K562 (cell line): ENCODE measurements around the gene RITA1. TPM values are rescaled to one million over a fixed set of nuclear protein-coding genes. Genes with fewer than 3 reads are reported as not detected.

Experiments used
- ATAC-seq: fragments of 200-7000 bp; cut with Tn5 transposase; 3 replicates; pipeline ENCODE4 v1.9.1; 2020; ENCODE audit warnings: moderate library complexity
- BruUV-seq: library from RNA; stranded (reverse); fragments of 400-500 nt; replicated peaks from 2 replicates; lab custom pipeline; 2021; lab: Mats Ljungman, UMichigan
- CTCF ChIA-PET: fragments of 300-600 bp; formaldehyde crosslinking; extraction: SDS; loops from one replicate; lab custom pipeline; 2021; ENCODE audit warnings: low intra/inter-chr PET ratio; lab: Yijun Ruan, JAX
- POLR2A ChIA-PET: fragments of 300-600, 350-650 bp; sonication (Branson Sonifier 250); formaldehyde crosslinking; extraction: SDS; loops from one replicate; lab custom pipeline; 2021; ENCODE audit warnings: antibody characterized with exemption, inconsistent platforms; lab: Yijun Ruan, JAX
- DNase-seq, 4 experiments: peaks; one replicate each; pipeline versions ENCODE4 v3.0.0 to v3.0.0-alpha.2; 2011 to 2018; ENCODE audit warnings: low spot score in 3 of 4, mixed read lengths in 3 of 4; ENCODE audit errors: extremely low read depth in 1 of 4
- FAIRE-seq: peaks from 2 replicates; lab custom pipeline; 2011; peaks lifted over from hg19 to GRCh38; lab: Jason Lieb, UNC
- H2AFZ ChIP-seq: 2 replicates; pipeline ENCODE4 v1.6.0; 2011; ENCODE audit warnings: low read depth, low read length, control low read depth, inconsistent platforms
- H3K27ac ChIP-seq: fragments of 200-600 bp; 3 replicates; pipeline ENCODE4 v1.8.0; 2011; ENCODE audit warnings: low read depth, mild to moderate bottlenecking, control low read depth, inconsistent platforms, low read length, moderate library complexity, mixed read lengths; ENCODE audit errors: extremely low read depth
- H3K27me3 ChIP-seq, 2 experiments: fragments of 300-600 bp in 1 of 2; 2 replicates in 1 of 2; 3 replicates in 1 of 2; pipeline versions ENCODE4 v1.6.0 to v1.8.0; 2011; ENCODE audit warnings: inconsistent platforms in 2 of 2, low read length in 2 of 2, mild to moderate bottlenecking in 1 of 2, mixed read lengths in 1 of 2, moderate library complexity in 1 of 2; ENCODE audit not compliant: control insufficient read depth in 2 of 2, insufficient read depth in 2 of 2
- H3K36me3 ChIP-seq: fragments of 300-600 bp; 3 replicates; pipeline ENCODE4 v1.8.0; 2011; ENCODE audit warnings: mild to moderate bottlenecking, low read length, inconsistent platforms; ENCODE audit not compliant: control insufficient read depth, insufficient read depth
- H3K4me1 ChIP-seq, 2 experiments: fragments of 200-600 bp in 1 of 2; replicated peaks in 1 of 2; 2 replicates in 1 of 2; 3 replicates in 1 of 2; pipeline versions ENCODE4 v1.5.1 to v1.8.0; 2011; ENCODE audit warnings: inconsistent platforms in 2 of 2, low read length in 2 of 2, mild to moderate bottlenecking in 1 of 2, mixed read lengths in 1 of 2, moderate library complexity in 1 of 2; ENCODE audit not compliant: control insufficient read depth in 2 of 2, insufficient read depth in 2 of 2
- H3K4me2 ChIP-seq: 2 replicates; pipeline ENCODE4 v1.6.1; 2011; ENCODE audit warnings: low read length, control low read depth, inconsistent platforms, mixed read lengths; ENCODE audit not compliant: insufficient read depth
- H3K4me3 ChIP-seq: fragments of 200-600 bp; sonication (generic), shearing (Covaris generic); 2 replicates; pipeline ENCODE4 v1.5.1; 2016; ENCODE audit warnings: control low read depth, inconsistent platforms
- H3K79me2 ChIP-seq: fragments of 200-600 bp; 3 replicates; pipeline ENCODE4 v1.8.0; 2011; ENCODE audit warnings: low read length, inconsistent platforms; ENCODE audit not compliant: control insufficient read depth, insufficient read depth
- H3K9ac ChIP-seq, 2 experiments: 2 replicates each; pipeline versions ENCODE4 v1.6.0 to v1.6.1; 2011; ENCODE audit warnings: low read depth in 2 of 2, low read length in 2 of 2, control low read depth in 1 of 2, inconsistent platforms in 1 of 2, mild to moderate bottlenecking in 1 of 2, mixed read lengths in 1 of 2; ENCODE audit not compliant: insufficient read depth in 1 of 2
- H3K9me1 ChIP-seq: one replicate; pipeline ENCODE4 v1.6.0; 2011; ENCODE audit warnings: inconsistent platforms, mild to moderate bottlenecking, low read length, moderate library complexity; ENCODE audit not compliant: control insufficient read depth, insufficient read depth
- H3K9me3 ChIP-seq: replicated peaks from 2 replicates; pipeline ENCODE4 v1.5.1; 2011; ENCODE audit warnings: low read depth, low read length, inconsistent platforms; ENCODE audit not compliant: control insufficient read depth, insufficient read depth
- H4K20me1 ChIP-seq: replicated peaks from 2 replicates; pipeline ENCODE4 v1.6.1; 2011; ENCODE audit warnings: low read length, inconsistent platforms, mixed read lengths; ENCODE audit not compliant: control insufficient read depth, insufficient read depth
- BCOR ChIP-seq: fragments of 450-650 bp; IDR thresholded peaks from 2 replicates; pipeline ENCODE4 v1.6.1; 2016
- GATAD2B ChIP-seq: fragments of 450-650 bp; IDR thresholded peaks from 2 replicates; pipeline ENCODE4 v1.6.1; 2017; ENCODE audit warnings: mild to moderate bottlenecking, borderline replicate concordance
- KDM4B ChIP-seq, 2 experiments: fragments of 450-650 bp in 1 of 2; sonication (generic) in 1 of 2; IDR thresholded peaks; 2 replicates each; pipeline ENCODE4 v1.6.1; 2016 to 2017; ENCODE audit warnings: borderline replicate concordance in 2 of 2, antibody characterized with exemption in 1 of 2, low read depth in 1 of 2, mild to moderate bottlenecking in 1 of 2
- NFIC ChIP-seq: fragments of 450-650 bp; IDR thresholded peaks from 2 replicates; pipeline ENCODE4 v1.6.1; 2017; ENCODE audit warnings: mild to moderate bottlenecking, inconsistent platforms
- RBM22 ChIP-seq: fragments of 200-400 bp; formaldehyde crosslinking; IDR thresholded peaks from 2 replicates; pipeline ENCODE4 v1.6.1; 2018; ENCODE audit warnings: low read length, low read depth; ENCODE audit not compliant: poor library complexity, severe bottlenecking
- XRCC4 ChIP-seq: IDR thresholded peaks from one replicate; pipeline ENCODE4 v1.6.1; 2011; ENCODE audit not compliant: insufficient read depth, insufficient read length; ENCODE audit errors: extremely low read depth
- ZFP1 ChIP-seq: fragments of 450-650 bp; formaldehyde crosslinking; IDR thresholded peaks from 2 replicates; pipeline ENCODE4 v1.4.0; 2020; ENCODE audit warnings: mild to moderate bottlenecking, mixed read lengths
- ZNF224 ChIP-seq: sonication (generic); formaldehyde crosslinking; IDR thresholded peaks from 2 replicates; pipeline ENCODE4 v1.8.0; 2022; ENCODE audit warnings: mild to moderate bottlenecking, missing genetic modification reagents
- ZNF253 ChIP-seq: fragments of 250-450 bp; sonication (Bioruptor Pico); conservative IDR thresholded peaks from 2 replicates; pipeline ENCODE4 v1.6.1; 2021; ENCODE audit warnings: mild to moderate bottlenecking
- ZNF511 ChIP-seq: sonication (generic); formaldehyde crosslinking; IDR thresholded peaks from 2 replicates; pipeline ENCODE4 v1.8.0; 2022; ENCODE audit warnings: mild to moderate bottlenecking, missing genetic modification reagents
- ZNF644 ChIP-seq: fragments of 200-800 bp; sonication (Bioruptor generic); IDR thresholded peaks from 2 replicates; pipeline ENCODE4 v1.6.1; 2016; ENCODE audit warnings: low read depth, missing genetic modification characterization, missing compliant biosample characterization
- WGBS: fragments of 100-300 bp; shearing (Covaris generic); methylation state at CpG from one replicate; pipeline ENCODE4 v1.1.6; 2016; ENCODE audit warnings: low coverage, mixed read lengths; ENCODE audit not compliant: insufficient coverage; ENCODE audit errors: missing lambda C conversion rate; 5-methylcytosine and 5-hydroxymethylcytosine counted together
- in situ Hi-C: fragments of 300-500 bp; cut with MboI; formaldehyde crosslinking; loops from 4 replicates; pipeline ENCODE4 v1.15.0; 2018; ENCODE audit warnings: inconsistent platforms, mixed read lengths
- intact Hi-C: fragments of 100-400 bp; cut with micrococcal nuclease; formaldehyde crosslinking; loops from 2 replicates; pipeline ENCODE4 v1.14.2; 2022
- polyA plus RNA-seq, 8 experiments: library from polyadenylated mRNA; depleted of rRNA in 4 of 8; stranded (reverse) in 5 of 8; unstranded in 3 of 8; fragments of >200 nt; fragmentation: Nextera tagmentation in 2 of 8; fragmentation: Illumina TruSeq in 1 of 8; extraction: Ambion mirVana in 2 of 8; extraction: Trizol in 1 of 8; gene quantifications; 2 replicates each; pipeline versions ENCODE4 v1.2.1 to v1.2.3, GENCODE V29; 2011 to 2014; ENCODE audit warnings: inconsistent platforms in 1 of 8, missing spikeins in 1 of 8
- total RNA-seq, 7 experiments: library from RNA; depleted of rRNA in 6 of 7; stranded (reverse); fragments of >200 nt in 6 of 7; fragmentation: Illumina TruSeq in 2 of 7; extraction: Trizol in 2 of 7; gene quantifications; 2 replicates each; pipeline versions ENCODE4 v1.2.1 to v1.2.3, GENCODE V29; 2011 to 2021; ENCODE audit warnings: low replicate concordance in 1 of 7

The RITA1 gene
- total and polyA plus RNA-seq, 9 of the 15 experiments (the other 6 are each of a cell fraction or from before 2014, with no cell fraction given): 2.8 to 40.4 (median 18.0) TPM

DNA sequence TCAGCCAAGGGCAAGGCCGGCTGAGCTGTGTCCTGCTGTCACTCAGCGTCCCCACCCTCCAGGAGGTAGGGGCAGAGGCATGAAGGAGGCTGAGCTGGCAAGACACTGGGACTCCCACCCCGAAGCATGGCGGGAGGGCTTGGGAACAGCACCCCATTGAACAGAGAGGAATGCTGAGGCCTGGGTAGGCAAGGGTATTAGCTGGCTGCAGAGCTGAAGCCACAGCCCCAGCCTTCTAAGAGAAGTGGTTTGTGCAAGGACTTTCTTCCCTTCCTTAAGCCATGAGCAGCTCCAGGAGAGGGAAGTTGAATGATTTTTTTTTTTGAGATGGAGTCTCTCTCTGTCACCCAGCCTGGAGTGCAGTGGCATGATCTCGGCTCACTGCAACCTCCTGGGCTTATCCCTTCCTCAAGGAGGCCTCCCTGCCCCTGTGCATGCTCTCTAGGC is 42.6 kb upstream of the RITA1 start:
- in situ Hi-C loops: no loop called here
- no TSS peak for BruUV-seq
- Histone ChIP-seq H3K9ac (no peak overlapping the region), H3K4me2 (no peak overlapping the region), H3K79me2 (no peaks in the 10 kb centered on the region), H3K36me3 (no peaks in the 10 kb centered on the region), H3K27ac (no peak overlapping the region), H2AFZ (no peak overlapping the region), H3K4me3 (no peak overlapping the region), H3K27me3 (peaks cover 0 to 4% of the 10 kb centered on the region in 2 experiments; a peak in 1 of 5 replicates), H3K9me1 (no peaks in the 10 kb centered on the region), H3K4me1 (peaks cover 0 to 5% of the 10 kb centered on the region in 2 experiments; a peak in 2 of 5 replicates), H4K20me1 (no peaks in the 10 kb centered on the region), H3K9me3 (no peaks in the 10 kb centered on the region)
- CTCF ChIA-PET: no interaction called here
- FAIRE-seq (no peak), DNase-seq (no peak), ATAC-seq (no peak)
- POLR2A ChIA-PET: interaction anchor here (0.6 kb wide), 1 partner anchor 1133 kb away, joined by 3 read pairs; no protein-coding TSS in a partner anchor
- intact Hi-C loops: no loop called here
- TF ChIP-seq ZNF511 (no peak), ZNF253 (CRISPR knock-in tag) (no peak), BCOR (peak; percentile 10; the same call in 1 of the 2 replicates)
- 26% methylated on average over 5 of the region's 5 CpGs for WGBS

GRCh38 chr12:113143959-113144358 is 41.6 kb upstream of the RITA1 start:
- in situ Hi-C loops: no loop called here
- BruUV-seq: no TSS peak

More at GRCh38 chr12:113143959-113144358, 41.6 kb upstream of the RITA1 start:
- H2AFZ ChIP-seq: no peak overlapping the region
- CTCF ChIA-PET: no interaction called here
- 32% methylated on average over 8 of the region's 8 CpGs for WGBS
- no peak overlapping the region for H3K4me3 ChIP-seq
- TF ChIP-seq ZNF644: no peak
- TF ChIP-seq XRCC4: no peak
- no peak for TF ChIP-seq ZNF224 (CRISPR knock-in tag)
- TF ChIP-seq GATAD2B: no peak
- no peak for TF ChIP-seq KDM4B (IDR thresholded peaks at IDR 0.05; ENCODE audit: borderline replicate concordance in 2 of 2, low read depth in 1 of 2)
- TF ChIP-seq ZFP1 (CRISPR knock-in tag): no peak
- no peak for TF ChIP-seq RBM22
- TF ChIP-seq NFIC: no peak
- peaks cover 0 to 4% of the 10 kb centered on the region in 2 experiments; a peak in 2 of 5 replicates for H3K27me3 ChIP-seq
- H3K79me2 ChIP-seq: no peaks in the 10 kb centered on the region
- intact Hi-C loops: no loop called here
- no peaks in the 10 kb centered on the region for H3K9me1 ChIP-seq
- no peak overlapping the region for H3K4me2 ChIP-seq
- no peak overlapping the region for H3K9ac ChIP-seq
- FAIRE-seq (no peak), ATAC-seq (no peak), DNase-seq (no peak)
- no peaks in the 10 kb centered on the region for H3K9me3 ChIP-seq
- no peaks in the 10 kb centered on the region for H4K20me1 ChIP-seq
- no peaks in the 10 kb centered on the region for H3K36me3 ChIP-seq
- no peak overlapping the region for H3K27ac ChIP-seq
- peaks cover 0 to 5% of the 10 kb centered on the region in 2 experiments; a peak in 2 of 5 replicates for H3K4me1 ChIP-seq
- POLR2A ChIA-PET: no interaction called here
